Sigmoid colon (tissue), 7 donors: ENCODE results near the gene STEAP3. TPM values are rescaled to one million over a fixed set of nuclear protein-coding genes. Genes with fewer than 3 reads are reported as not detected.

Experiments
- DNase-seq: peaks from one replicate; pipeline ENCODE4 v3.0.0-alpha.2; 2019
- H3K27ac ChIP-seq, 4 donors: fragments of 200-600 bp; sonication (generic); one replicate each; pipeline ENCODE4 v1.5.1; 2016 to 2019; ENCODE audit warnings: mild to moderate bottlenecking in 1 of 4
- H3K27me3 ChIP-seq, 3 donors: fragments of 200-600 bp; sonication (generic); one replicate each; pipeline ENCODE4 v1.5.1; 2019; ENCODE audit warnings: mild to moderate bottlenecking in 1 of 3
- H3K36me3 ChIP-seq, 4 donors: fragments of 200-600 bp; sonication (generic); one replicate each; pipeline ENCODE4 v1.5.1; 2016 to 2019
- H3K4me1 ChIP-seq, 4 donors: fragments of 200-600 bp; sonication (generic); one replicate each; pipeline ENCODE4 v1.5.1; 2017 to 2019
- H3K4me3 ChIP-seq, 4 donors: fragments of 200-600 bp; sonication (generic); one replicate each; pipeline ENCODE4 v1.5.1; 2017 to 2019; ENCODE audit warnings: mild to moderate bottlenecking in 2 of 4, moderate library complexity in 1 of 4
- H3K9me3 ChIP-seq, 4 donors: fragments of 200-600 bp in 3 of 4; sonication (generic) in 3 of 4; one replicate each; pipeline versions ENCODE4 v1.5.1 to v1.6.1; 2013 to 2019
- CTCF ChIP-seq, 4 experiments: fragments of 450-650 bp in 3 of 4; fragments of 200-600 bp in 1 of 4; IDR thresholded peaks; one replicate each; pipeline ENCODE4 v1.5.1; 2016 to 2019; ENCODE audit warnings: antibody characterized with exemption in 4 of 4, mild to moderate bottlenecking in 3 of 4, moderate library complexity in 2 of 4
- EP300 ChIP-seq, 4 donors: sonication (generic); formaldehyde crosslinking; IDR thresholded peaks; one replicate each; pipeline ENCODE4 v1.6.1; 2017; ENCODE audit warnings: antibody characterized with exemption in 4 of 4
- POLR2A ChIP-seq, 2 donors: fragments of 450-650 bp; IDR thresholded peaks; one replicate each; pipeline ENCODE4 v1.6.1; 2016; ENCODE audit warnings: antibody characterized with exemption in 2 of 2, mild to moderate bottlenecking in 2 of 2, moderate library complexity in 2 of 2
- POLR2AphosphoS5 ChIP-seq, 4 donors: sonication (generic); formaldehyde crosslinking; IDR thresholded peaks; one replicate each; pipeline ENCODE4 v1.6.1; 2017; ENCODE audit warnings: antibody characterized with exemption in 4 of 4
- WGBS, 2 donors: extraction: QIAGEN DNeasy Blood & Tissue Kit; methylation state at CpG; one replicate each; pipeline ENCODE4 v1.1.7; 2013; 5-methylcytosine and 5-hydroxymethylcytosine counted together
- intact Hi-C: fragments of 100-400 bp; cut with DNase I; formaldehyde crosslinking; loops from one replicate; pipeline ENCODE4 v1.15.1; 2023
- polyA plus RNA-seq, 3 donors: library from polyadenylated mRNA; stranded (reverse); fragments of 200-250 nt; gene quantifications; one replicate each; pipeline ENCODE4 v1.2.3, GENCODE V29; 2013
- total RNA-seq, 4 donors: library from RNA; depleted of rRNA; stranded (reverse); fragments of >200 nt; gene quantifications; one replicate each; pipeline ENCODE4 v1.1.0, GENCODE V29; 2016
- donor health status: healthy with polysubstance abuse.
- donor health status: Bipolar disorder and iron deficiency.
- donor health status: healthy.

Gene STEAP3
- total and polyA plus RNA-seq, 7 donors = 1.4 to 16.4 (median 2.8) TPM

- no peak for TF ChIP-seq POLR2A (IDR thresholded peaks at IDR 0.05)
- TF ChIP-seq EP300 (IDR thresholded peaks at IDR 0.05) = no peak
- no peak for TF ChIP-seq CTCF (IDR thresholded peaks at IDR 0.05)
- no peak for TF ChIP-seq POLR2AphosphoS5 (IDR thresholded peaks at IDR 0.05)
- no peak for DNase-seq
- H3K4me3 ChIP-seq = no peak overlapping the region
- H3K27me3 ChIP-seq = no peaks in the 10 kb centered on the region
- intact Hi-C loops = no loop called here
- no peak overlapping the region for H3K27ac ChIP-seq
- 82 to 91% methylated on average over 2 of the region's 2 CpGs for WGBS, 2 donors
- H3K9me3 ChIP-seq = no peaks in the 10 kb centered on the region
- no peaks in the 10 kb centered on the region for H3K36me3 ChIP-seq
- H3K4me1 ChIP-seq = no peaks in the 10 kb centered on the region
Observed at GRCh38 chr2:119206201-119206600, 17.4 kb upstream of the STEAP3 start.

DNA sequence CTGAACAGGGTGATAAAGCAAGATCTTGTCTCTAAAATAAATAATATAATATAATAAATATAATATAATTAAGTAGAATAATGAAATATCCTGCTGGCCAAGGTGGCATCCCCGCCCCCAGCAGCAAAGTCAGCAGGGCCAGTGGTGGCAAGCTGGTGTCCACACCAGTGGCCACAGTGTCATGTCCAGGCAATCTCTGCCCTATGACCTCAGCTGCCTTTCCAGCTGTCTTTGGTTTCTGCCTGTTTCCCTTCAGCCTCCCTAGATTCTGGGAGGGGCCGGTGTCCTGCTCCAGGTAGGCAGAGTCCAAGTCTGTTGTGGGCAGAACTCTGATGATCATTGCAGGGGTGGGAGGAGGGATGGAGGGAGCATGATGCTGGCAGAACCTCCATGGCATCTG, 16.2 kb upstream of the STEAP3 start:
- intact Hi-C loops = no loop called here
- H3K9me3 ChIP-seq = no peaks in the 10 kb centered on the region
- H3K4me3 ChIP-seq = no peak overlapping the region
- no peak overlapping the region for H3K27ac ChIP-seq
- no peaks in the 10 kb centered on the region for H3K4me1 ChIP-seq
- WGBS, 2 donors = 64 to 66% methylated on average over 2 of the region's 2 CpGs
- H3K36me3 ChIP-seq = no peaks in the 10 kb centered on the region
- TF ChIP-seq POLR2AphosphoS5 (IDR thresholded peaks at IDR 0.05) (no peak), EP300 (IDR thresholded peaks at IDR 0.05) (no peak), POLR2A (IDR thresholded peaks at IDR 0.05) (no peak), CTCF (IDR thresholded peaks at IDR 0.05) (no peak)
- no peaks in the 10 kb centered on the region for H3K27me3 ChIP-seq
- no peak for DNase-seq

GRCh38 chr2:119208791-119209203, 14.8 kb upstream of the STEAP3 start:
- Histone ChIP-seq H3K4me3 (no peak overlapping the region), H3K36me3 (no peaks in the 10 kb centered on the region), H3K27ac (no peak overlapping the region), H3K27me3 (no peaks in the 10 kb centered on the region), H3K9me3 (no peaks in the 10 kb centered on the region), H3K4me1 (no peaks in the 10 kb centered on the region)
- WGBS, 2 donors = 67 to 71% methylated on average over 4 of the region's 4 CpGs
- intact Hi-C loops = no loop called here
- TF ChIP-seq POLR2A (IDR thresholded peaks at IDR 0.05) (no peak), CTCF (IDR thresholded peaks at IDR 0.05) (no peak), EP300 (IDR thresholded peaks at IDR 0.05) (no peak), POLR2AphosphoS5 (IDR thresholded peaks at IDR 0.05) (no peak)
- DNase-seq = no peak

DNA sequence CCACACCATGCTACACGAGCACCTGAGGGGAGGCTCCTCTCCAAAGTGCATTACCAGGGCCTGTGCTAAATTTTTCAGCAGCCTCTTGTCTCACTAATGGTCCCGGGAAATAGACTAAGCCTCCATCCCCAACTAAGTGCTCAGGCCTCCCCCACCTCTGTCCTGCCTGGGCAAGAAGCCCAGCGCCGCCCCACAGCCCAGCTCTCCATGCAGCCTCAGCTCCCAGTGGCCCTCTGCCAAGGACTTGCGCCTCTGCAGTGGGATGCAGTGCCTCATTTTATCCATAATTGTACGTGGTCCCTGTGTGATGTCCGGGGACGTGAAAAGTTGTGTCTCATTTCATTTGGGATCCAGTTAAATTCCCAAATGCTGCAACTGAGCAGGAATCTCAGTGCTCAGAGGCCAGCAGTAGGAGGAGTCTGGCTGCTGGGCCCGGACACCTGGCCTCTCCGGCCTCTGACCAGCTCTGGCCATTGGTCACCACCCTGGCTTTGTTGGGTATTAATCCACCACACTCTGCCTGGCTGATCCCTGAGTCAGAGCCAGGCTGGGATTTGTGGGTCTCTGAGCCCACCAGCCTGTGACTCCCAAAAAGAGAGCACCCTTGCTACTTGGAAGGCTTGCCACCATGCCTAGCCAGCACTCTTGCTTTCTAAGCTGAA, 11.4 kb upstream of the STEAP3 start:
- TF ChIP-seq EP300 (IDR thresholded peaks at IDR 0.05) = no peak
- no peak for TF ChIP-seq POLR2A (IDR thresholded peaks at IDR 0.05)
- no peak for TF ChIP-seq POLR2AphosphoS5 (IDR thresholded peaks at IDR 0.05)
- no peak for TF ChIP-seq CTCF (IDR thresholded peaks at IDR 0.05)
- 82 to 84% methylated on average over 10 of the region's 10 CpGs for WGBS, 2 donors
- Histone ChIP-seq H3K4me1 (no peaks in the 10 kb centered on the region), H3K9me3 (no peaks in the 10 kb centered on the region), H3K27me3 (no peaks in the 10 kb centered on the region), H3K4me3 (no peak overlapping the region), H3K27ac (no peak overlapping the region), H3K36me3 (no peaks in the 10 kb centered on the region)
- DNase-seq = no peak
- intact Hi-C loops = no loop called here
